CD4-positive, CD25-positive, alpha-beta regulatory T cell (primary cell): ENCODE measurements around the gene RAC3. TPM values are rescaled to one million over a fixed set of nuclear protein-coding genes. Genes with fewer than 3 reads are reported as not detected.

Experiments used
- ATAC-seq, 2 donors: fragments of 150-1000 bp; cut with Tn5 transposase; one replicate each; pipeline ENCODE4 v1.10.0; 2021; ENCODE audit warnings: low read depth in 2 of 2, moderate number of reproducible peaks in 2 of 2, moderate library complexity in 1 of 2
- DNase-seq, 3 donors: peaks; one replicate each; pipeline versions ENCODE4 v3.0.0 to v3.0.0-alpha.2; 2012 to 2022; ENCODE audit warnings: mixed read lengths in 1 of 3
- H3K27ac ChIP-seq: one replicate; pipeline ENCODE4 v1.7.0; 2013; ENCODE audit warnings: mild to moderate bottlenecking, low read length; ENCODE audit not compliant: insufficient read depth, poor library complexity, severe bottlenecking
- H3K27me3 ChIP-seq: one replicate; pipeline ENCODE4 v1.7.0; 2013; ENCODE audit warnings: low read length; ENCODE audit not compliant: control insufficient read depth, insufficient read depth
- H3K36me3 ChIP-seq: one replicate; pipeline ENCODE4 v1.7.0; 2013; ENCODE audit warnings: mild to moderate bottlenecking, low read length, moderate library complexity; ENCODE audit not compliant: control insufficient read depth, insufficient read depth
- H3K4me1 ChIP-seq: 2 replicates; pipeline ENCODE4 v1.7.0; 2013; ENCODE audit warnings: mild to moderate bottlenecking, low read length; ENCODE audit not compliant: insufficient read depth, control insufficient read depth, poor library complexity, severe bottlenecking
- H3K4me3 ChIP-seq: one replicate; pipeline ENCODE4 v1.7.0; 2013; ENCODE audit warnings: low read depth, mild to moderate bottlenecking, low read length, moderate library complexity
- H3K9me3 ChIP-seq, 2 experiments: 1 replicate in 1 of 2; 2 replicates in 1 of 2; pipeline ENCODE4 v1.7.0; 2013; ENCODE audit warnings: low read length in 2 of 2, mild to moderate bottlenecking in 1 of 2, moderate library complexity in 1 of 2; ENCODE audit not compliant: control insufficient read depth in 2 of 2
- H3K27ac Mint-ChIP-seq, 3 donors: one replicate each; pipeline ENCODE4 v1.8.0; 2020 to 2022; ENCODE audit warnings: mild to moderate bottlenecking in 3 of 3, mixed read lengths in 3 of 3, moderate library complexity in 2 of 3
- H3K27me3 Mint-ChIP-seq: one replicate; pipeline ENCODE4 v1.8.0; 2022; ENCODE audit warnings: mild to moderate bottlenecking, mixed read lengths
- H3K36me3 Mint-ChIP-seq: one replicate; pipeline ENCODE4 v1.8.0; 2020; ENCODE audit warnings: mixed read lengths
- H3K4me1 Mint-ChIP-seq, 4 donors: one replicate each; pipeline ENCODE4 v1.8.0; 2020 to 2022; ENCODE audit warnings: mixed read lengths in 4 of 4, mild to moderate bottlenecking in 1 of 4
- H3K4me3 Mint-ChIP-seq, 4 donors: one replicate each; pipeline ENCODE4 v1.8.0; 2020 to 2022; ENCODE audit warnings: mild to moderate bottlenecking in 4 of 4, mixed read lengths in 4 of 4, moderate library complexity in 3 of 4
- H3K9me3 Mint-ChIP-seq, 7 donors: one replicate each; pipeline ENCODE4 v1.8.0; 2020 to 2022; ENCODE audit warnings: mixed read lengths in 7 of 7, mild to moderate bottlenecking in 3 of 7, moderate library complexity in 2 of 7
- polyA plus RNA-seq, 4 donors: library from polyadenylated mRNA; unstranded; fragments of 300-500 nt; fragmentation: Illumina TruSeq; gene quantifications; one replicate each; pipeline ENCODE4 v1.2.3, GENCODE V29; 2021
- total RNA-seq: library from RNA; stranded (reverse); gene quantifications from one replicate; pipeline ENCODE4 v1.2.3, GENCODE V29; 2022

RAC3 gene
- total and polyA plus RNA-seq, 5 donors from 2014 or later = 0.26 to 3.6 TPM; not detected in 3

GRCh38 chr17:82033359-82034085 is 2.0 kb downstream of the RAC3 start:
- H3K27me3 Mint-ChIP-seq = no peaks in the 10 kb centered on the region
- peaks cover 42% of the 10 kb centered on the region for H3K4me1 ChIP-seq
- peaks cover 5% of the 10 kb centered on the region for H3K36me3 Mint-ChIP-seq
- peaks cover 5 to 34% (median 13%) of the 10 kb centered on the region in 4 donors for H3K4me1 Mint-ChIP-seq
- peak overlapping the region; percentile 28 to 86 (median 65) for H3K4me3 Mint-ChIP-seq
- H3K27me3 ChIP-seq = no peaks in the 10 kb centered on the region
- no peak overlapping the region for H3K4me3 ChIP-seq
- H3K27ac Mint-ChIP-seq = no peak overlapping the region
- no peaks in the 10 kb centered on the region for H3K36me3 ChIP-seq
- no peaks in the 10 kb centered on the region for H3K9me3 Mint-ChIP-seq
- no peak overlapping the region for H3K27ac ChIP-seq
- no peak for ATAC-seq
- no peaks in the 10 kb centered on the region for H3K9me3 ChIP-seq
- no peak for DNase-seq

GRCh38 chr17:82034371-82035011 is 3.0 kb downstream of the RAC3 start:
- Histone ChIP-seq H3K36me3 (no peaks in the 10 kb centered on the region), H3K27me3 (no peaks in the 10 kb centered on the region), H3K4me3 (no peak overlapping the region), H3K9me3 (no peaks in the 10 kb centered on the region), H3K27ac (no peak overlapping the region), H3K4me1 (peaks cover 42% of the 10 kb centered on the region)
- Mint-ChIP-seq H3K4me1 (peaks cover 5 to 38% (median 13%) of the 10 kb centered on the region in 4 donors), H3K4me3 (peak overlapping the region in 3 of 4 donors; percentile 91 to 93 (median 93)), H3K36me3 (peaks cover 5% of the 10 kb centered on the region), H3K27me3 (no peaks in the 10 kb centered on the region), H3K9me3 (no peaks in the 10 kb centered on the region), H3K27ac (no peak overlapping the region)
- no peak for ATAC-seq
- no peak for DNase-seq

DNA sequence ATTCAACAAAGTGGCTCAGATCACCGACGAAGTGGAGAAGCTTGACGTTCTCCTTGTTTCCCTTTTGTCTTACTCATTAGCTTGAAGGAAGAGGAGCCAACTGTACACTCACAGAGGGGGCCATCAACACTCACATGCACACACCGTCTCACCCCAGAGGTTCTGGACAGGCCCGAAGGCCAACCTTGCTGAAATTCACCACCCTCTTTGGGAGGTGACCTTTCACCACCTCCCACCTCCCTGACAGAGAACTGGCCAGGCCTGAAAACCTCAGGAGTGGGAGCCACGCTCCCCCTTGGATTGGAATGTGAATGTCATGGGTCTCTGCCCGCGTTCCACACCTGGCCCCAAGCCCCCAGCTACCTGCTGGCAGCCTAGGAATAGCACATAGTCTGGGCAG is 4.0 kb downstream of the RAC3 start:
- Histone ChIP-seq H3K27me3 (no peaks in the 10 kb centered on the region), H3K27ac (no peak overlapping the region), H3K4me1 (peaks cover 35% of the 10 kb centered on the region), H3K4me3 (no peak overlapping the region), H3K9me3 (no peaks in the 10 kb centered on the region), H3K36me3 (no peaks in the 10 kb centered on the region)
- Mint-ChIP-seq H3K36me3 (peaks cover 5% of the 10 kb centered on the region), H3K9me3 (no peaks in the 10 kb centered on the region), H3K4me1 (peaks cover 5 to 31% (median 13%) of the 10 kb centered on the region in 4 donors), H3K4me3 (peak overlapping the region; percentile 76 to 93 (median 92)), H3K27ac (peak overlapping the region in 2 of 3 donors; percentile 24 to 58), H3K27me3 (no peaks in the 10 kb centered on the region)
- no peak for DNase-seq
- ATAC-seq = no peak

GRCh38 chr17:82035956-82036633 is 4.6 kb downstream of the RAC3 start:
- Mint-ChIP-seq H3K27me3 (no peaks in the 10 kb centered on the region), H3K27ac (peak overlapping the region in 1 of 3 donors; percentile 36), H3K36me3 (peaks cover 5% of the 10 kb centered on the region), H3K9me3 (no peaks in the 10 kb centered on the region), H3K4me1 (peaks cover 5 to 30% (median 13%) of the 10 kb centered on the region in 4 donors), H3K4me3 (peak overlapping the region; percentile 75 to 93 (median 84))
- no peak for DNase-seq
- peak overlapping the region; percentile 86 for H3K27ac ChIP-seq
- peaks cover 29% of the 10 kb centered on the region for H3K4me1 ChIP-seq
- H3K4me3 ChIP-seq = peak overlapping the region; percentile 44
- no peak for ATAC-seq
- no peaks in the 10 kb centered on the region for H3K9me3 ChIP-seq
- no peaks in the 10 kb centered on the region for H3K27me3 ChIP-seq
- H3K36me3 ChIP-seq = no peaks in the 10 kb centered on the region

DNA sequence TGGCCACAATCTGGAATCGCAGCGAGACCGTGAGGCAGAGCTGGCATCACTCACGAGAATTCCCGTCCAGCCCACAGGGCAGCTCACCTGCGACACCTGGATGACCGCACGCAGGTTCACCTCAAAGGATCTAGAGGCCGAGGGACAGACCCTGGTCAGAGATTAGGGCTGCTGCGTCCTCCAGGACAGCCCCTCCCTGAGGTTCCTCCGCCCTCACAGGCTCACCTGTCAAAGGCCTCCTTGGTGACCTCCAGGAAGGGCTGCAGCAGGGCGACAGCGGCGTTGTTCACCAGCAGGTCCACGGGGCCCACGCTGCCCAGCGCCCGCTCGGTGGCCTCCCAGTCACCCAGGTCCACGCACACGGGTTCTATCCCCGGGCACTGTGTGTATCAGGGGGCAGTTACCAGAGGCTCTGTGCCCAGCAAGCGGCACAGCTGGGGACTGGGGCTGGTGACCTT is 5.2 kb downstream of the RAC3 start:
- Histone ChIP-seq H3K27ac (peak overlapping the region; percentile 86), H3K36me3 (no peaks in the 10 kb centered on the region), H3K4me3 (peak overlapping the region; percentile 44), H3K27me3 (no peaks in the 10 kb centered on the region), H3K4me1 (peaks cover 27% of the 10 kb centered on the region), H3K9me3 (no peaks in the 10 kb centered on the region)
- Mint-ChIP-seq H3K27me3 (no peaks in the 10 kb centered on the region), H3K4me3 (peak overlapping the region in 3 of 4 donors; percentile 75 to 93 (median 77)), H3K9me3 (no peaks in the 10 kb centered on the region), H3K36me3 (peaks cover 5% of the 10 kb centered on the region), H3K4me1 (peaks cover 5 to 30% (median 13%) of the 10 kb centered on the region in 4 donors), H3K27ac (no peak overlapping the region)
- DNase-seq = peak in 1 of 3 donors; percentile 18
- no peak for ATAC-seq

- ATAC-seq = peak; percentile 92 to 94
- H3K9me3 Mint-ChIP-seq = no peaks in the 10 kb centered on the region
- H3K9me3 ChIP-seq = no peaks in the 10 kb centered on the region
- peaks cover 23% of the 10 kb centered on the region for H3K4me1 ChIP-seq
- peaks cover 5% of the 10 kb centered on the region for H3K36me3 Mint-ChIP-seq
- DNase-seq = peak; percentile 94 to 98 (median 96)
- peaks cover 5 to 30% (median 13%) of the 10 kb centered on the region in 4 donors for H3K4me1 Mint-ChIP-seq
- no peaks in the 10 kb centered on the region for H3K27me3 Mint-ChIP-seq
- H3K4me3 Mint-ChIP-seq = peak within 1 kb of the TSS; percentile 84 to 95 (median 91)
- peak within 1 kb of the TSS; percentile 78 for H3K4me3 ChIP-seq
- peak within 1 kb of the TSS; percentile 64 to 91 (median 87) for H3K27ac Mint-ChIP-seq
- peak within 1 kb of the TSS; percentile 86 for H3K27ac ChIP-seq
- no peaks in the 10 kb centered on the region for H3K27me3 ChIP-seq
- H3K36me3 ChIP-seq = no peaks in the 10 kb centered on the region
Observed at GRCh38 chr17:82037092-82037888, 5.8 kb downstream of the RAC3 start, which contains the start of gene DCXR. Gene DCXR, minus strand, starts transcription at chr17:82037697. Its CDS starts 15 bp downstream, at chr17:82037682.

- Histone ChIP-seq H3K4me3 (peak overlapping the region; percentile 78), H3K27me3 (no peaks in the 10 kb centered on the region), H3K9me3 (no peaks in the 10 kb centered on the region), H3K4me1 (peaks cover 23% of the 10 kb centered on the region), H3K27ac (peak overlapping the region; percentile 86), H3K36me3 (no peaks in the 10 kb centered on the region)
- Mint-ChIP-seq H3K27ac (peak overlapping the region; percentile 64 to 91 (median 87)), H3K4me3 (peak overlapping the region; percentile 84 to 95 (median 91)), H3K27me3 (no peaks in the 10 kb centered on the region), H3K36me3 (peaks cover 5% of the 10 kb centered on the region), H3K4me1 (peaks cover 5 to 29% (median 13%) of the 10 kb centered on the region in 4 donors), H3K9me3 (no peaks in the 10 kb centered on the region)
- DNase-seq (no peak), ATAC-seq (no peak)
Observed at GRCh38 chr17:82037889-82038195, 6.4 kb downstream of the RAC3 start.
